ENCODE results near the gene CACYBP. TPM values are rescaled to one million over a fixed set of nuclear protein-coding genes. Genes with fewer than 3 reads are reported as not detected.

Gene CACYBP
- total and polyA plus RNA-seq, 10 donors = 32.3 to 128 (median 63.1) TPM

DNA sequence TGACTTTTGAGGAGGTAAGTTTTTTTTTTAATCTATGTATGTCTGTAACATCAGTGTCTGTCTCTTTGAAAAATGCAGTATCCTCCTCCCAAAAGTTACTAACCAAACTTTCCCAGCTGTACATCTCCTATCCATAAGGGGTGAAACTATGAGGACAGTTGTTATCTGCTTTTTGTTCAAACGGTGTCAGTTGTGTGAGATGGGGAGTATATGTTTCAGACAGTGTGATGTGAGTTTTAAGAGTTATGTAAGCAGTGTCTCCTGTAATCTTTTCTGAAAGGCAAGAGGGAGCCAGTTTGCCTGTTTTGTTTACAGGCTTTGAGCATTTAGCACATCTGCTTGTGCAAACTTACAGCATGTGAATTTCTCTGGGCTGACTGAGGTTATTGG is 34.8 kb upstream of the CACYBP start:
- Histone ChIP-seq H3K4me1 (peaks cover 28 to 80% (median 66%) of the 10 kb centered on the region in 6 donors), H3K4me3 (peak overlapping the region in 5 of 8 donors; percentile 2 to 62 (median 18)), H3K27ac (peak overlapping the region; percentile 67 to 91 (median 84)), H3K27me3 (replicated peaks in 1 of 7) (no peaks in the 10 kb centered on the region), H3K36me3 (peaks cover 0 to 5% (median 0%) of the 10 kb centered on the region in 6 donors), H3K9me3 (no peaks in the 10 kb centered on the region)
- TF ChIP-seq, protein P1, sequence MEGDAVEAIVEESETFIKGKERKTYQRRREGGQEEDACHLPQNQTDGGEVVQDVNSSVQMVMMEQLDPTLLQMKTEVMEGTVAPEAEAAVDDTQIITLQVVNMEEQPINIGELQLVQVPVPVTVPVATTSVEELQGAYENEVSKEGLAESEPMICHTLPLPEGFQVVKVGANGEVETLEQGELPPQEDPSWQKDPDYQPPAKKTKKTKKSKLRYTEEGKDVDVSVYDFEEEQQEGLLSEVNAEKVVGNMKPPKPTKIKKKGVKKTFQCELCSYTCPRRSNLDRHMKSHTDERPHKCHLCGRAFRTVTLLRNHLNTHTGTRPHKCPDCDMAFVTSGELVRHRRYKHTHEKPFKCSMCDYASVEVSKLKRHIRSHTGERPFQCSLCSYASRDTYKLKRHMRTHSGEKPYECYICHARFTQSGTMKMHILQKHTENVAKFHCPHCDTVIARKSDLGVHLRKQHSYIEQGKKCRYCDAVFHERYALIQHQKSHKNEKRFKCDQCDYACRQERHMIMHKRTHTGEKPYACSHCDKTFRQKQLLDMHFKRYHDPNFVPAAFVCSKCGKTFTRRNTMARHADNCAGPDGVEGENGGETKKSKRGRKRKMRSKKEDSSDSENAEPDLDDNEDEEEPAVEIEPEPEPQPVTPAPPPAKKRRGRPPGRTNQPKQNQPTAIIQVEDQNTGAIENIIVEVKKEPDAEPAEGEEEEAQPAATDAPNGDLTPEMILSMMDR (IDR thresholded peaks at IDR 0.05 in 8 of 11, conservative IDR thresholded peaks at IDR 0.05 in 3 of 11) = no peak
- TF ChIP-seq POLR2AphosphoS5 (IDR thresholded peaks at IDR 0.05) (no peak), POLR2A (IDR thresholded peaks at IDR 0.05) (no peak)
- no peak for DNase-seq
- 45 to 65% (median 61%) methylated on average over 1 of the region's 1 CpG for WGBS, 5 donors
- intact Hi-C loops (cut with DNase I; ENCODE audit: low total_unique reads) = no loop called here

DNA sequence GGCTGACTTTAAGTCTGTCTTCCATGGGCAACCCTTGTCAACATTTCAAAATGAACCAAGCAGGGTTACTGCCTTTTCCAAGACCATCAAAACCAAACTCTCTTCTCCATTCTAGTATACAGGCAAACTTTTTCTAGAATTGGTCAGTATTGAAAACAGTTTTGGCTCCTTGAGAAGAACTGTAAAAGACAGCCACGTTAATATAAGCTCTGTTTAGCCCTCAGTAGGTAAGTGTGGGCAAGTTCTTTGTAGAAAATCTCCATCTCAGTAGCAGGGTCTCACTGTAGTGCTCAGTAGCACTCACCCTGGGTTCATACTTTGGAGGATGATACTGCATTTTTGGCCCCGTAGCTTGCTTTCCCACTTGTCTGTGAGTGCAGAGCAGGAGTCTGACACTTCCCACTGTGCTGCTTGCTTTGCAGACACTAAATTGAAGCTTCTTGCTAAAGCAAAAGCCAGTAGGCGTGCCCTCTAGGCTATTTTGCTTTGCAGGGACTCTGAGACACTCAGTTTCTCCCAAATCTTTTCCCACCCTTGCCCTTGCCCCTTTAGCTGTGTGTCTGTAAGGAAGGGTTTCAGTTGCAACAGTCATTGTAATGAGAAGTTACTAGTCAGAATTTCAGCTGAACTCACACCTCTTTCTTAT is 34.3 kb upstream of the CACYBP start:
- peak overlapping the region in 5 of 8 donors; percentile 2 to 62 (median 18) for H3K4me3 ChIP-seq
- H3K27ac ChIP-seq = peak overlapping the region; percentile 67 to 91 (median 84)
- peaks cover 28 to 82% (median 70%) of the 10 kb centered on the region in 6 donors for H3K4me1 ChIP-seq
- whole genome bisulfite sequencing, 5 donors = 41 to 60% (median 45%) methylated on average over 3 of the region's 3 CpGs
- DNase-seq = no peak
- H3K36me3 ChIP-seq = peaks cover 0 to 5% (median 0%) of the 10 kb centered on the region in 6 donors
- peak in 1 of 3 donors; percentile 73 for TF ChIP-seq POLR2AphosphoS5 (IDR thresholded peaks at IDR 0.05)
- TF ChIP-seq, protein P1 (IDR thresholded peaks at IDR 0.05 in 8 of 11, conservative IDR thresholded peaks at IDR 0.05 in 3 of 11) = no peak
- TF ChIP-seq POLR2A (IDR thresholded peaks at IDR 0.05) = peak in 1 of 3 donors; percentile 13
- no peaks in the 10 kb centered on the region for H3K9me3 ChIP-seq
- intact Hi-C loops (cut with DNase I; ENCODE audit: low total_unique reads) = no loop called here
- H3K27me3 ChIP-seq (replicated peaks in 1 of 7) = no peaks in the 10 kb centered on the region

DNA sequence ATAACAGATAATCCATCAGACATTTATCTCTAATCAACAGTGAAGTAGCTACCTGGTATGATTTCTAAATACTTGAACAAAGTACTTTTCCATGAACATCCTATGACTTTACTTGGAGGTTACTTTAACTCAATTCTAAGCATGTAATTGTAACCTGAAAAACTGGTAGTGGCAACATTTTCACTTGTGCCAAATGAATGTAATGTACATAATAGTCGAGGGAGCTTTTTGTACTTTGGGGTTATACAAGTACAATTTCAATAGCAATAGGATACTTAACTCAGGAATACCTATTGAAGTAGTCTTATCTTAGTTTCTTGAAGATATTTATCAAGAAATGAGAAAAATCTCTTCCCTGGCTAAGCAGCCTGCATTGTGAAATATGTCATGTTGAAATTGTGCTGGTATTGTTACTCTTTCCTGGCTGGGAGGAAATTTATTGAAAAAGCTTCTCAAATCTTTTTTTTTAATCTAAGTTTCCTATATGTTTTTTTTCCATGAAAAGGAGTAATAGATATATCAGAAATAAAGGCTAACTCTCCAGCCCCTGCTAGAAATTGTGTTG is 33.7 kb upstream of the CACYBP start:
- H3K27ac ChIP-seq = peak overlapping the region; percentile 67 to 91 (median 84)
- peaks cover 0 to 5% (median 0%) of the 10 kb centered on the region in 6 donors for H3K36me3 ChIP-seq
- peak overlapping the region in 5 of 8 donors; percentile 2 to 62 (median 18) for H3K4me3 ChIP-seq
- no peak for TF ChIP-seq POLR2AphosphoS5 (IDR thresholded peaks at IDR 0.05)
- TF ChIP-seq POLR2A (IDR thresholded peaks at IDR 0.05) = no peak
- TF ChIP-seq, protein P1 (IDR thresholded peaks at IDR 0.05 in 8 of 11, conservative IDR thresholded peaks at IDR 0.05 in 3 of 11) = no peak
- H3K4me1 ChIP-seq = peaks cover 29 to 85% (median 75%) of the 10 kb centered on the region in 6 donors
- H3K9me3 ChIP-seq = no peaks in the 10 kb centered on the region
- intact Hi-C loops (cut with DNase I; ENCODE audit: low total_unique reads) = no loop called here
- 61 to 70% (median 66%) methylated on average over 1 of the region's 1 CpG for whole genome bisulfite sequencing, 5 donors
- no peaks in the 10 kb centered on the region for H3K27me3 ChIP-seq (replicated peaks in 1 of 7)
- DNase-seq = no peak

Data from spleen (tissue), 11 donors.